ENCODE results near the gene EIF1AY.
A peak's percentile ranks its signal among the peaks of the same experiment; 100 is the strongest.
"Not testable (repeated sequence)": the region's sequence is repeated elsewhere in the genome, so short reads cannot be mapped to it uniquely, and the experiment has no call there.

Gene EIF1AY

GRCh38 chrY:20575531-20576121 lies at the start of gene EIF1AY:
Gene EIF1AY (plus strand): TSS chrY:20575776. CDS start chrY:20575872, 96 bp downstream.
- peak; percentile 15 for DNase-seq (ENCODE audit: insufficient read length, low spot score)
- FAIRE-seq, result peak; percentile 91

- DNase-seq (ENCODE audit: insufficient read length, low spot score) (no peak), FAIRE-seq (no peak)
Observed at GRCh38 chrY:20528435-20528834, 47.1 kb upstream of the EIF1AY start.

- FAIRE-seq (no peak), DNase-seq (ENCODE audit: insufficient read length, low spot score) (no peak)
Observed at GRCh38 chrY:20538186-20538585, 37.4 kb upstream of the EIF1AY start.

- FAIRE-seq (peak; percentile 65), DNase-seq (ENCODE audit: insufficient read length, low spot score) (no peak)
Observed at GRCh38 chrY:20538933-20539332, 36.6 kb upstream of the EIF1AY start.

GRCh38 chrY:20544451-20544960 lies 31.1 kb upstream of the EIF1AY start:
- no peak for DNase-seq (ENCODE audit: insufficient read length, low spot score)
- no peak for FAIRE-seq

GRCh38 chrY:20546071-20546470 lies 29.5 kb upstream of the EIF1AY start:
- FAIRE-seq (no peak), DNase-seq (ENCODE audit: insufficient read length, low spot score) (no peak)

GRCh38 chrY:20549289-20549688 lies 26.3 kb upstream of the EIF1AY start:
- no peak for DNase-seq (ENCODE audit: insufficient read length, low spot score)
- no peak for FAIRE-seq

GRCh38 chrY:20551840-20552239 lies 23.7 kb upstream of the EIF1AY start:
- FAIRE-seq, result no peak
- no peak for DNase-seq (ENCODE audit: insufficient read length, low spot score)

GRCh38 chrY:20552764-20553323 lies 22.7 kb upstream of the EIF1AY start:
- not testable (repeated sequence) for FAIRE-seq; DNase-seq (ENCODE audit: insufficient read length, low spot score)

GRCh38 chrY:20555820-20556219 lies 19.8 kb upstream of the EIF1AY start:
- no peak for FAIRE-seq
- DNase-seq (ENCODE audit: insufficient read length, low spot score), result no peak

- DNase-seq (ENCODE audit: insufficient read length, low spot score) (no peak), FAIRE-seq (no peak)
Observed at GRCh38 chrY:20558677-20559076, 16.9 kb upstream of the EIF1AY start.

GRCh38 chrY:20559873-20560512 lies 15.6 kb upstream of the EIF1AY start:
- no peak for FAIRE-seq
- no peak for DNase-seq (ENCODE audit: insufficient read length, low spot score)

- FAIRE-seq (no peak), DNase-seq (ENCODE audit: insufficient read length, low spot score) (no peak)
Observed at GRCh38 chrY:20571306-20571705, 4.3 kb upstream of the EIF1AY start.

GRCh38 chrY:20576506-20576905 lies 930 bp downstream of the EIF1AY start:
- FAIRE-seq, result peak; percentile 72

GRCh38 chrY:20578206-20578605 lies 2.6 kb downstream of the EIF1AY start:
- peak; percentile 40 for FAIRE-seq
- no peak for DNase-seq (ENCODE audit: insufficient read length, low spot score)

More at GRCh38 chrY:20576506-20576905, 930 bp downstream of the EIF1AY start:
- DNase-seq (ENCODE audit: insufficient read length, low spot score), result no peak

GRCh38 chrY:20581687-20582086 lies 6.1 kb downstream of the EIF1AY start:
- FAIRE-seq, result no peak
- no peak for DNase-seq (ENCODE audit: insufficient read length, low spot score)

GRCh38 chrY:20586161-20586560 lies 10.6 kb downstream of the EIF1AY start:
- no peak for DNase-seq (ENCODE audit: insufficient read length, low spot score)
- FAIRE-seq, result no peak

Data from GM19239 (cell line).